A549 (cell line): ENCODE results near the gene KIAA1614. TPM values are rescaled to one million over a fixed set of nuclear protein-coding genes. Genes with fewer than 3 reads are reported as not detected.

Source experiments
- ATAC-seq, 2 experiments: fragments of 200-7000 bp in 1 of 2; fragments of >200 bp in 1 of 2; cut with Nextera tagmentation in 1 of 2; cut with Tn5 transposase in 1 of 2; 3 replicates each; pipeline versions ENCODE4 v1.8.0 to v1.9.1; 2018 to 2020; ENCODE audit warnings: mild to moderate bottlenecking in 1 of 2, moderate library complexity in 1 of 2
- CTCF ChIA-PET: fragments of 300-600 bp; sonication (Branson Sonifier 250); formaldehyde crosslinking; extraction: SDS; loops from one replicate; lab custom pipeline; 2021; ENCODE audit warnings: antibody characterized with exemption, inconsistent platforms; lab: Yijun Ruan, JAX
- POLR2A ChIA-PET: fragments of 350-600 bp; formaldehyde crosslinking; extraction: SDS; loops from one replicate; lab custom pipeline; 2021; ENCODE audit warnings: antibody characterized with exemption, inconsistent platforms; lab: Yijun Ruan, JAX
- DNase-seq, 2 experiments: peaks; one replicate each; pipeline versions ENCODE4 v3.0.0 to v3.0.0-alpha.2; 2011 to 2016; ENCODE audit warnings: low read depth in 1 of 2, low spot score in 1 of 2
- FAIRE-seq: peaks from 2 replicates; lab custom pipeline; 2011; peaks lifted over from hg19 to GRCh38; lab: Jason Lieb, UNC
- H3K27ac ChIP-seq, 2 experiments: fragments of >200 bp; sonication (Bioruptor Twin); formaldehyde crosslinking; 3 replicates each; pipeline ENCODE4 v1.5.1; 2016 to 2017
- H3K4me1 ChIP-seq: fragments of >200 bp; sonication (Bioruptor Twin); formaldehyde crosslinking; 3 replicates; pipeline ENCODE4 v1.6.1; 2016
- H3K4me2 ChIP-seq: fragments of >200 bp; sonication (Bioruptor Twin); formaldehyde crosslinking; 3 replicates; pipeline ENCODE4 v1.6.1; 2016
- H3K4me3 ChIP-seq: fragments of >200 bp; sonication (Bioruptor Twin); formaldehyde crosslinking; 3 replicates; pipeline ENCODE4 v1.5.1; 2016
- H3K9me3 ChIP-seq: fragments of >200 bp; sonication (Bioruptor Twin); formaldehyde crosslinking; 3 replicates; pipeline ENCODE4 v1.6.1; 2016
- CBX2 ChIP-seq: fragments of 200-600 bp; sonication (generic); IDR thresholded peaks from 2 replicates; pipeline ENCODE4 v1.6.1; 2016; ENCODE audit warnings: low read depth, mild to moderate bottlenecking, borderline replicate concordance
- CBX8 ChIP-seq: fragments of 200-600 bp; sonication (generic); IDR thresholded peaks from 2 replicates; pipeline ENCODE4 v1.6.1; 2016
- CEBPB ChIP-seq, 2 experiments: fragments of >200 bp in 1 of 2; sonication (Bioruptor Twin) in 1 of 2; formaldehyde crosslinking in 1 of 2; IDR thresholded peaks; 2 replicates each; pipeline ENCODE4 v1.6.1; 2012 to 2016
- CHD2 ChIP-seq: fragments of 150-350 bp; IDR thresholded peaks from 2 replicates; pipeline ENCODE4 v1.6.1; 2014; ENCODE audit warnings: low read length; ENCODE audit not compliant: partially characterized antibody
- EHF ChIP-seq: fragments of 250-450 bp; sonication (Bioruptor Pico); IDR thresholded peaks from 2 replicates; pipeline ENCODE4 v1.5.0; 2020; ENCODE audit warnings: mild to moderate bottlenecking
- ESRRA ChIP-seq: fragments of 150-350 bp; IDR thresholded peaks from 2 replicates; pipeline ENCODE4 v1.6.1; 2014; ENCODE audit warnings: mild to moderate bottlenecking, low read length, borderline replicate concordance
- FOSB ChIP-seq: fragments of 250-450 bp; sonication (Bioruptor Pico); IDR thresholded peaks from 2 replicates; pipeline ENCODE4 v1.5.0; 2020; ENCODE audit warnings: mild to moderate bottlenecking, moderate library complexity
- FOSL2 ChIP-seq, 2 experiments: fragments of 450-650 bp in 1 of 2; fragments of >200 bp in 1 of 2; sonication (Bioruptor Twin) in 1 of 2; formaldehyde crosslinking; IDR thresholded peaks; 2 replicates each; pipeline versions ENCODE4 v1.5.0 to v1.6.1; 2016 to 2020; ENCODE audit warnings: mild to moderate bottlenecking in 1 of 2, moderate library complexity in 1 of 2
- HDAC2 ChIP-seq: fragments of 200-600 bp; sonication (generic); IDR thresholded peaks from 2 replicates; pipeline ENCODE4 v1.6.1; 2016
- HOXB13 ChIP-seq: fragments of 250-450 bp; sonication (Bioruptor Pico); IDR thresholded peaks from 2 replicates; pipeline ENCODE4 v1.5.0; 2020; ENCODE audit warnings: low read depth, mild to moderate bottlenecking, moderate library complexity
- JUN ChIP-seq, 2 experiments: fragments of >200 bp; sonication (Bioruptor Twin); formaldehyde crosslinking; IDR thresholded peaks; 2 replicates in 1 of 2; 3 replicates in 1 of 2; pipeline ENCODE4 v1.6.1; 2016 to 2017
- JUNB ChIP-seq: fragments of >200 bp; sonication (Bioruptor Twin); formaldehyde crosslinking; IDR thresholded peaks from 2 replicates; pipeline ENCODE4 v1.6.1; 2016
- MAFK ChIP-seq: fragments of 450-650 bp; IDR thresholded peaks from 2 replicates; pipeline ENCODE4 v1.6.1; 2014; ENCODE audit not compliant: partially characterized antibody
- MAZ ChIP-seq: fragments of 150-350 bp; IDR thresholded peaks from 2 replicates; pipeline ENCODE4 v1.6.1; 2014; ENCODE audit warnings: antibody characterized with exemption, low read depth, low read length, borderline replicate concordance
- MYC ChIP-seq: IDR thresholded peaks from 2 replicates; pipeline ENCODE4 v1.6.1; 2012; ENCODE audit warnings: mild to moderate bottlenecking, inconsistent platforms, low read length, improper control_type of control experiment, borderline replicate concordance
- PHF8 ChIP-seq: fragments of 200-600 bp; sonication (generic); IDR thresholded peaks from 2 replicates; pipeline ENCODE4 v1.6.1; 2016; ENCODE audit warnings: low read depth, mild to moderate bottlenecking, antibody characterized with exemption, moderate library complexity, borderline replicate concordance
- RAD21 ChIP-seq, 2 experiments: fragments of >200 bp in 1 of 2; sonication (Bioruptor Twin) in 1 of 2; formaldehyde crosslinking in 1 of 2; IDR thresholded peaks in 1 of 2; conservative IDR thresholded peaks in 1 of 2; 2 replicates in 1 of 2; 3 replicates in 1 of 2; pipeline ENCODE4 v1.6.1; 2012 to 2018; ENCODE audit warnings: inconsistent platforms in 1 of 2
- RFX5 ChIP-seq: fragments of 450-650 bp; IDR thresholded peaks from 2 replicates; pipeline ENCODE4 v1.7.1; 2014; ENCODE audit warnings: antibody characterized with exemption, mild to moderate bottlenecking, moderate library complexity
- RNF2 ChIP-seq: fragments of 200-600 bp; sonication (generic); IDR thresholded peaks from 2 replicates; pipeline ENCODE4 v1.6.1; 2016; ENCODE audit warnings: low read depth, mild to moderate bottlenecking, antibody characterized with exemption, moderate library complexity, borderline replicate concordance
- TP53 ChIP-seq: fragments of 250-450 bp; sonication (Bioruptor Pico); IDR thresholded peaks from 2 replicates; pipeline ENCODE4 v1.5.0; 2021; ENCODE audit warnings: mild to moderate bottlenecking, moderate library complexity
- WGBS: methylation state at CpG from one replicate; pipeline ENCODE4 v1.1.6; 2017; ENCODE audit errors: missing lambda C conversion rate; 5-methylcytosine and 5-hydroxymethylcytosine counted together
- polyA plus RNA-seq, 4 experiments: library from polyadenylated mRNA; depleted of rRNA in 3 of 4; stranded (reverse); fragments of >200 nt; fragmentation: RNase III in 1 of 4; extraction: RNeasy Plus Mini Kit Qiagen cat#74134 plus additional on column Dnase treatment in 1 of 4; gene quantifications; 2 replicates in 3 of 4; 3 replicates in 1 of 4; pipeline ENCODE4 v1.2.3, GENCODE V29; 2011 to 2017
- TF ChIP-seq, protein P1 (sequence below): fragments of >200 bp; sonication (Bioruptor Twin); formaldehyde crosslinking; IDR thresholded peaks from 3 replicates; pipeline ENCODE4 v1.6.1; 2016
- TF ChIP-seq, protein P2 (sequence below): fragments of 150-350 bp; IDR thresholded peaks from 2 replicates; pipeline ENCODE4 v1.6.1; 2014; ENCODE audit warnings: low read depth, mild to moderate bottlenecking, low read length
- TF ChIP-seq, protein P3 (sequence below): fragments of >200 bp; sonication (Bioruptor Twin); formaldehyde crosslinking; IDR thresholded peaks from 3 replicates; pipeline ENCODE4 v1.5.1; 2016

KIAA1614 gene
- polyA plus RNA-seq, 2 of the 4 experiments (the other 2 are of a cell fraction) = 0.25 to 0.84 TPM

DNA sequence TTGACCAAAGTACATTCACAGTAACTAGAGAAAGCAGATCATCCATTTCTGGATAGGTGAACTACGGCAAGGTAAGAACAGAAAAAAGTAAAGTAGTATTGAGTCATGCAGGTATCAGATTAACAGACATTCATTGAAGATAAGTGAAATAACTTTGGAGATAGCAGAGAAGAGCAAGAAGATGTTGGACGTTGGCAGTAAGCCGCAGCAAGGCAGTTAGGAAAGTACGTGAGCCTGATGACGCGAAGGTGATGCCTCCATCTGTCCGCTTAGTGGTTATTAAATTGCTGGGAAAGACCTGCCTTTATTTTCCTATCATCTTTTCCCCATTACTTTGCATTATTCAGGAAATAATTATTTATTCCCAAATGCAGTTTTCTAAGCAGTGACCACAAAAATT, 24.9 kb upstream of the KIAA1614 start:
- POLR2A ChIA-PET = no interaction called here
- TF ChIP-seq, protein P1, sequence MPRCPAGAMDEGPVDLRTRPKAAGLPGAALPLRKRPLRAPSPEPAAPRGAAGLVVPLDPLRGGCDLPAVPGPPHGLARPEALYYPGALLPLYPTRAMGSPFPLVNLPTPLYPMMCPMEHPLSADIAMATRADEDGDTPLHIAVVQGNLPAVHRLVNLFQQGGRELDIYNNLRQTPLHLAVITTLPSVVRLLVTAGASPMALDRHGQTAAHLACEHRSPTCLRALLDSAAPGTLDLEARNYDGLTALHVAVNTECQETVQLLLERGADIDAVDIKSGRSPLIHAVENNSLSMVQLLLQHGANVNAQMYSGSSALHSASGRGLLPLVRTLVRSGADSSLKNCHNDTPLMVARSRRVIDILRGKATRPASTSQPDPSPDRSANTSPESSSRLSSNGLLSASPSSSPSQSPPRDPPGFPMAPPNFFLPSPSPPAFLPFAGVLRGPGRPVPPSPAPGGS = no peak
- TF ChIP-seq ESRRA (no peak), TP53 (CRISPR knock-in tag) (no peak), RAD21 (conservative IDR thresholded peaks at IDR 0.05 in 1 of 2, IDR thresholded peaks at IDR 0.05 in 1 of 2) (no peak), JUN (IDR thresholded peaks at IDR 0.05) (no peak)
- TF ChIP-seq, protein P2, sequence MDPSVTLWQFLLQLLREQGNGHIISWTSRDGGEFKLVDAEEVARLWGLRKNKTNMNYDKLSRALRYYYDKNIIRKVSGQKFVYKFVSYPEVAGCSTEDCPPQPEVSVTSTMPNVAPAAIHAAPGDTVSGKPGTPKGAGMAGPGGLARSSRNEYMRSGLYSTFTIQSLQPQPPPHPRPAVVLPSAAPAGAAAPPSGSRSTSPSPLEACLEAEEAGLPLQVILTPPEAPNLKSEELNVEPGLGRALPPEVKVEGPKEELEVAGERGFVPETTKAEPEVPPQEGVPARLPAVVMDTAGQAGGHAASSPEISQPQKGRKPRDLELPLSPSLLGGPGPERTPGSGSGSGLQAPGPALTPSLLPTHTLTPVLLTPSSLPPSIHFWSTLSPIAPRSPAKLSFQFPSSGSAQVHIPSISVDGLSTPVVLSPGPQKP = no peak
- CTCF ChIA-PET = interaction anchor here (1.0 to 8.0 kb wide), 3 partner anchors 256 to 279 kb away, joined by 3 to 147 read pairs (median 3); no protein-coding TSS in a partner anchor

DNA sequence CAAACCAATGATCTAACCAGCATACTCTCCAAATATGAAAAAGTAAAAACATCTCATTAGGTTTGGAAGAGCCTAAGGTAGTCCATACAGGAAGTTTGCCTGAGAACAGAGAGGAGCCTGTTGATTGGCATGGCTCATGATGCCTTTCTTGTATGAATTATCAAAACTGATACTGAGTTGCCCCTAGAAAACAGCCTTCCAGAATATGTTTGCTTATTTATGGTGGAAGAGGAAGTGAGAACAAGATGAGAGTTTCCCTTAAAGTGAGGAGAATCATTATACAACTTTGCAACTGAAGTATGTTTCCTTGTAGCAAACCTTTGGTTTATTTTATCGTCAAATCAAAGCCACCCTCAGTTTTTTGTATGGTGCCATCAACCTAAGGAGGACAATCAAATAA, 23.8 kb upstream of the KIAA1614 start:
- ChIA-PET CTCF (interaction anchor here (1.2 kb wide), 1 partner anchor 277 kb away, joined by 3 read pairs; no protein-coding TSS in a partner anchor), POLR2A (no interaction called here)
- ATAC-seq (no peak), FAIRE-seq (peak; percentile 51), DNase-seq (no peak)
- Histone ChIP-seq H3K9me3 (no peaks in the 10 kb centered on the region), H3K4me1 (no peaks in the 10 kb centered on the region), H3K27ac (no peak overlapping the region), H3K4me3 (no peak overlapping the region), H3K4me2 (no peak overlapping the region)
- WGBS = 94% methylated on average over 1 of the region's 1 CpG
- TF ChIP-seq MAFK = no peak
- no peak for TF ChIP-seq CHD2
- TF ChIP-seq CBX8 = no peak
- TF ChIP-seq HOXB13 (CRISPR knock-in tag) = no peak
- no peak for TF ChIP-seq MYC
- no peak for TF ChIP-seq MAZ
- TF ChIP-seq CBX2 = no peak
- TF ChIP-seq HDAC2 = no peak
- TF ChIP-seq FOSL2 (IDR thresholded peaks at IDR 0.05) = no peak
- TF ChIP-seq FOSL2 (CRISPR knock-in tag; IDR thresholded peaks at IDR 0.05) = no peak
- TF ChIP-seq, protein P2 = no peak
- TF ChIP-seq FOSB (CRISPR knock-in tag) = no peak
- TF ChIP-seq RNF2 = no peak
- TF ChIP-seq, protein P3, sequence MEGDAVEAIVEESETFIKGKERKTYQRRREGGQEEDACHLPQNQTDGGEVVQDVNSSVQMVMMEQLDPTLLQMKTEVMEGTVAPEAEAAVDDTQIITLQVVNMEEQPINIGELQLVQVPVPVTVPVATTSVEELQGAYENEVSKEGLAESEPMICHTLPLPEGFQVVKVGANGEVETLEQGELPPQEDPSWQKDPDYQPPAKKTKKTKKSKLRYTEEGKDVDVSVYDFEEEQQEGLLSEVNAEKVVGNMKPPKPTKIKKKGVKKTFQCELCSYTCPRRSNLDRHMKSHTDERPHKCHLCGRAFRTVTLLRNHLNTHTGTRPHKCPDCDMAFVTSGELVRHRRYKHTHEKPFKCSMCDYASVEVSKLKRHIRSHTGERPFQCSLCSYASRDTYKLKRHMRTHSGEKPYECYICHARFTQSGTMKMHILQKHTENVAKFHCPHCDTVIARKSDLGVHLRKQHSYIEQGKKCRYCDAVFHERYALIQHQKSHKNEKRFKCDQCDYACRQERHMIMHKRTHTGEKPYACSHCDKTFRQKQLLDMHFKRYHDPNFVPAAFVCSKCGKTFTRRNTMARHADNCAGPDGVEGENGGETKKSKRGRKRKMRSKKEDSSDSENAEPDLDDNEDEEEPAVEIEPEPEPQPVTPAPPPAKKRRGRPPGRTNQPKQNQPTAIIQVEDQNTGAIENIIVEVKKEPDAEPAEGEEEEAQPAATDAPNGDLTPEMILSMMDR = no peak
- TF ChIP-seq EHF = no peak
- no peak for TF ChIP-seq PHF8
- no peak for TF ChIP-seq RFX5
- TF ChIP-seq CEBPB (IDR thresholded peaks at IDR 0.05) = no peak
- TF ChIP-seq, protein P1 = no peak
- no peak for TF ChIP-seq JUNB
- TF ChIP-seq JUN (IDR thresholded peaks at IDR 0.05) = no peak

More for the DNA sequence above, 24.9 kb upstream of the KIAA1614 start:
- Histone ChIP-seq H3K4me1 (no peaks in the 10 kb centered on the region), H3K4me3 (no peak overlapping the region), H3K4me2 (no peak overlapping the region), H3K27ac (no peak overlapping the region), H3K9me3 (no peaks in the 10 kb centered on the region)
- no peak for DNase-seq
- peak; percentile 23 for FAIRE-seq
- ATAC-seq = no peak
- 96% methylated on average over 7 of the region's 7 CpGs for WGBS
